Right lobe of liver (tissue), 6 donors: ENCODE measurements around the gene SH2D3C. TPM values are rescaled to one million over a fixed set of nuclear protein-coding genes. Genes with fewer than 3 reads are reported as not detected.
A peak's percentile ranks its signal among the peaks of the same experiment; 100 is the strongest.

Source experiments
- ATAC-seq, 4 donors: fragments of 200-7000 bp; cut with Tn5 transposase; one replicate each; pipeline ENCODE4 v1.9.1; 2020; ENCODE audit warnings: mild to moderate bottlenecking in 4 of 4, moderate library complexity in 4 of 4
- DNase-seq, 3 donors: peaks; one replicate each; pipeline ENCODE4 v3.0.0-alpha.2; 2020
- H3K27ac ChIP-seq, 3 donors: fragments of 200-600 bp; one replicate each; pipeline ENCODE4 v1.8.0; 2022
- H3K27me3 ChIP-seq, 2 donors: fragments of 200-600 bp; one replicate each; pipeline ENCODE4 v1.8.0; 2022
- H3K36me3 ChIP-seq, 4 donors: fragments of 200-600 bp; sonication (generic) in 1 of 4; one replicate each; pipeline versions ENCODE4 v1.5.1 to v1.8.0; 2017 to 2022; ENCODE audit warnings: control low read depth in 1 of 4
- H3K4me1 ChIP-seq, 4 donors: fragments of 200-600 bp; sonication (generic) in 1 of 4; one replicate each; pipeline versions ENCODE4 v1.5.1 to v1.8.0; 2017 to 2022; ENCODE audit warnings: control low read depth in 1 of 4
- H3K4me3 ChIP-seq, 3 donors: fragments of 200-600 bp; one replicate each; pipeline ENCODE4 v1.8.0; 2022
- H3K9me3 ChIP-seq, 4 donors: fragments of 200-600 bp; sonication (generic) in 1 of 4; one replicate each; pipeline versions ENCODE4 v1.5.1 to v1.8.0; 2017 to 2022; ENCODE audit warnings: control low read depth in 1 of 4
- POLR2A ChIP-seq: fragments of 450-650 bp; IDR thresholded peaks from one replicate; pipeline ENCODE4 v1.6.1; 2017; ENCODE audit warnings: antibody characterized with exemption, mild to moderate bottlenecking
- WGBS: methylation state at CpG from one replicate; pipeline ENCODE4 v1.1.6; 2018; ENCODE audit warnings: low coverage, low lambda C conversion rate; ENCODE audit not compliant: insufficient coverage; ENCODE audit errors: missing lambda C conversion rate; 5-methylcytosine and 5-hydroxymethylcytosine counted together
- intact Hi-C, 2 donors: fragments of 100-400 bp; cut with DNase I; formaldehyde crosslinking; loops; one replicate each; pipeline versions ENCODE4 v1.11.2 to v1.14.1; 2022
- total RNA-seq, 6 experiments: library from RNA; depleted of rRNA in 2 of 6; stranded (reverse); fragments of >200 nt in 2 of 6; fragmentation: NEBNext Ultra II Directional in 3 of 6; extraction: Animal tissue kit (Norgen Biotek cat#: 25700) in 3 of 6; gene quantifications; one replicate each; pipeline versions ENCODE4 v1.1.0 to v1.2.4, GENCODE V29; 2016 to 2023
- TF ChIP-seq, protein P1 (sequence below), 4 donors: fragments of 200-600 bp in 3 of 4; fragments of 450-650 bp in 1 of 4; IDR thresholded peaks; one replicate each; pipeline versions ENCODE4 v1.5.1 to v1.8.0; 2016 to 2022; ENCODE audit warnings: antibody characterized with exemption in 4 of 4, mild to moderate bottlenecking in 2 of 4
- donor health status: DM: no; HTN: yes; CAD: no.
- donor health status: DM: no; HTN: no; CAD: no.
- donor health status: DM: no; HTN: no; CAD: no.
- donor health status: DM: no; HTN: yes; CAD: no.
- donor health status: DM: no; HTN: yes; CAD: no.

SH2D3C gene
- total RNA-seq, 6 experiments from 2014 or later: 1.7 to 5.6 (median 2.7) TPM

DNA sequence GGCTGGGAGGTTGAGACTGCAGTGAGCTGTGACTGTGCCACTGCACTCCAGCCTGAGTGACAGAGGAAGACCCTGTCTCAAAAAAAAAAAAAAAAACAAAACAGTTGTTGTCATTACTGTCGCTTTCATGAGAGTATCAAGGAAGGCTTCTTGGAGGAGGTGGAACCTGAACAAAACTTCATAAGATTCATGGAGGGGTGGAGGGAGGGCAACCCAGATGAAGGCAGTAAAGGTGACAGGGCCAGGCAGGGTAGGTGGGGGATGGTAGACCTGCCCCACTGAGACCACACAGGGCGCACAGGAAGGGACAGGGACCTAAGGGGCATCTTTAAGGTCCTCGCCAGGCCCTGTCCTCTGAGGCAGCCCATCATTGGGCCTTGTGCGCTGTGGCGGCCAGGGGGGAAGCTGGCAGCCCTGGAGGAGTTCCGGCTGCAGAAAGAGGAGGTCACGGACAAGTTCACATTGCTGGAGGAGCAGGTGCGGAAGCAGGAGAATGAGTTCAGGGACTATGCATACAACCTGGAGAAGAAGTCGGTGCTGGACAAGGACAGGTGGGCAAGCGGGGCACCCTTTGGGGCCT, 68.2 kb downstream of the SH2D3C start:
- Histone ChIP-seq H3K27me3 (no peaks in the 10 kb centered on the region), H3K36me3 (no peaks in the 10 kb centered on the region), H3K4me1 (no peaks in the 10 kb centered on the region), H3K9me3 (no peaks in the 10 kb centered on the region), H3K4me3 (no peak overlapping the region), H3K27ac (no peak overlapping the region)
- intact Hi-C loops: no loop called here
- DNase-seq: no peak
- WGBS: 82% methylated on average over 4 of the region's 10 CpGs
- ATAC-seq: no peak
- no peak for TF ChIP-seq POLR2A
- TF ChIP-seq, protein P1, sequence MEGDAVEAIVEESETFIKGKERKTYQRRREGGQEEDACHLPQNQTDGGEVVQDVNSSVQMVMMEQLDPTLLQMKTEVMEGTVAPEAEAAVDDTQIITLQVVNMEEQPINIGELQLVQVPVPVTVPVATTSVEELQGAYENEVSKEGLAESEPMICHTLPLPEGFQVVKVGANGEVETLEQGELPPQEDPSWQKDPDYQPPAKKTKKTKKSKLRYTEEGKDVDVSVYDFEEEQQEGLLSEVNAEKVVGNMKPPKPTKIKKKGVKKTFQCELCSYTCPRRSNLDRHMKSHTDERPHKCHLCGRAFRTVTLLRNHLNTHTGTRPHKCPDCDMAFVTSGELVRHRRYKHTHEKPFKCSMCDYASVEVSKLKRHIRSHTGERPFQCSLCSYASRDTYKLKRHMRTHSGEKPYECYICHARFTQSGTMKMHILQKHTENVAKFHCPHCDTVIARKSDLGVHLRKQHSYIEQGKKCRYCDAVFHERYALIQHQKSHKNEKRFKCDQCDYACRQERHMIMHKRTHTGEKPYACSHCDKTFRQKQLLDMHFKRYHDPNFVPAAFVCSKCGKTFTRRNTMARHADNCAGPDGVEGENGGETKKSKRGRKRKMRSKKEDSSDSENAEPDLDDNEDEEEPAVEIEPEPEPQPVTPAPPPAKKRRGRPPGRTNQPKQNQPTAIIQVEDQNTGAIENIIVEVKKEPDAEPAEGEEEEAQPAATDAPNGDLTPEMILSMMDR (IDR thresholded peaks at IDR 0.05): no peak

DNA sequence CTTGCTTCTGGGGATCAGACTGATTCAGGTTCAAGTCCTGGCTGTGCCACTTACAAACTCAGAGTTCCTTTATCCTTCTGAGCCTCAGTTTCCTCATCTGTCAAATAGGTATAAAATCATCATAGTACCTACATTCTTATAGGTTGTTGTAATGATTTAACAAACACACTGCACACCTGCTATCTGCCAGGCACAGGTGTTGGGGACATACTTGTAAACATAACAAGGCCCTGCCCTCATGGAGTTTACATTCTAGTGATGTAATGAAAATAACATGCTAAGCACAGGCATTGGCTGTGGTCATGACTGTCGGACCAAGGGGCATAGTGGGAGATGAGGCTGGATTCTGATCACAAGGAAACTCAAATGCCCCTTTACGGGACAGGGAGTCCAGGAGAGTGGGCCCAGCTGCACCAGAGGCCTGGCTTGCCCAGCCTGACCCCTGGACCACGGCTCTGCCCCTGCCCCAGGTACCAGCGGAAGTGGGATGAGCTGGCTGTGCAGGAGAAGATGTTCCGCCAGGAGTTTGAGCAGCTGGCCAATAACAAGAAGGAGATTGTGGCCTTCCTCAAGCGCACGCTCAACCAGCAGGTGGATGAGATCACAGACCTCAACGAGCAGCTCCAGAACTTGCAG, 69.4 kb downstream of the SH2D3C start:
- no peaks in the 10 kb centered on the region for H3K4me1 ChIP-seq
- ATAC-seq (no peak), DNase-seq (no peak)
- no peak for TF ChIP-seq POLR2A
- TF ChIP-seq, protein P1 (IDR thresholded peaks at IDR 0.05): no peak
- no peaks in the 10 kb centered on the region for H3K27me3 ChIP-seq
- no peaks in the 10 kb centered on the region for H3K9me3 ChIP-seq
- no peaks in the 10 kb centered on the region for H3K36me3 ChIP-seq
- intact Hi-C loops: no loop called here
- 84% methylated on average over 5 of the region's 8 CpGs for WGBS
- no peak overlapping the region for H3K27ac ChIP-seq
- H3K4me3 ChIP-seq: no peak overlapping the region

DNA sequence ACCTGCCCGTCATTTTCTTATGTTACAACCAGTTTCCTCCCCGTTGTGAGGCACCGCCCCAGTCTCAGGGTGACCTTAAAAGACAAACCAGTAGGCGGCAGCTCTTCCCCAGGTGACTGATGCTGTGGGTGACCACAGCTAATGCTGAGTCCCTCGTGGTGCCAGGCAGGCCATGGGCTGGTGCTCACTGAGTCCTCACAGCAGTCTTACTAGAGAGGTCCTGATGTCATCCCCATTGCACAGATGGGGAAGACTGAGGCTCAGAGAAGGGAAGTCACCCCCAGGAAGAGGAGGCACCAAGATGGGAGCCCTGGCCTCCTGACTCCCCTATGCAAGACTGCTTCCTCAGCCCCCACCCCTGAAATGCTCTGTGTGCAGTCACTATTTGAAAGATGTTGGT, 70.7 kb downstream of the SH2D3C start:
- WGBS: 44% methylated on average over 5 of the region's 5 CpGs
- no peak overlapping the region for H3K4me3 ChIP-seq
- no peaks in the 10 kb centered on the region for H3K4me1 ChIP-seq
- no peak overlapping the region for H3K27ac ChIP-seq
- TF ChIP-seq, protein P1 (IDR thresholded peaks at IDR 0.05): no peak
- TF ChIP-seq POLR2A: no peak
- H3K9me3 ChIP-seq: no peaks in the 10 kb centered on the region
- DNase-seq (no peak), ATAC-seq (no peak)
- H3K36me3 ChIP-seq: no peaks in the 10 kb centered on the region
- no peaks in the 10 kb centered on the region for H3K27me3 ChIP-seq
- intact Hi-C loops: no loop called here

GRCh38 chr9:127706836-127707241, 71.6 kb downstream of the SH2D3C start, which contains the start of gene CFAP157:
Gene CFAP157 (plus strand): TSS chr9:127706988. CDS start chr9:127707032, 44 bp downstream.
- Histone ChIP-seq H3K27me3 (no peaks in the 10 kb centered on the region), H3K4me1 (no peaks in the 10 kb centered on the region), H3K36me3 (no peaks in the 10 kb centered on the region), H3K27ac (no peak within 1 kb of the TSS), H3K4me3 (no peak within 1 kb of the TSS), H3K9me3 (no peaks in the 10 kb centered on the region)
- no peak for DNase-seq
- WGBS: 33% methylated on average over 3 of the region's 11 CpGs
- TF ChIP-seq POLR2A: no peak
- TF ChIP-seq, protein P1 (IDR thresholded peaks at IDR 0.05): no peak
- intact Hi-C loops: no loop called here
- peak in 3 of 4 donors; percentile 52 to 57 (median 57) for ATAC-seq
